ENCODE results near the gene FAF1.

The FAF1 gene

DNA sequence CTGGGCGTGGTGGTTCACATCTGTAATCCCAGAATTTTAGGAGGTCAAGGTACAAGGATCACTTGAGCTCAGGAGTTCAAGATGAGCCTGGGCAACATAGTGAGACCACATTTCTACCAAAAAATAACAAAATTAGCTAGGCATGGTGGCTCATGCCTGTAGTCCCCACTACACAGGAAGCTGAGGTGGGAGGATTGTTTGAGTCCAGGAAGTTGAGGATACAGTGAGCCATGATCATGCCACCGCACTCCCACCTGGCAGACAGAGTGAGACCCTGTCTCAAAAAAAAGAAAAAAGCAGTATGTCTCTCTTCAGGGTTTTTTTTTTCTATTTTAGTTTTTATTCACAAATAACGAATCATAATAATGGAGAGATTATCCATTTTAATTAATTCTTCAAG lies 303.1 kb downstream of the FAF1 start:
- Histone ChIP-seq H3K27me3 (ENCODE audit: low read depth, low read length) (no peaks in the 10 kb centered on the region), H3K36me3 (ENCODE audit: control insufficient read depth in 1 of 2, insufficient read depth in 2 of 2, low read length in 2 of 2) (no peaks in the 10 kb centered on the region), H3K4me1 (ENCODE audit: control insufficient read depth in 1 of 2, insufficient read depth in 2 of 2, low read length in 2 of 2) (no peaks in the 10 kb centered on the region), H3K4me3 (ENCODE audit: low read depth in 1 of 2, low read length in 2 of 2) (no peak overlapping the region), H3K27ac (ENCODE audit: low read length) (no peak overlapping the region), H3K9me3 (ENCODE audit: control insufficient read depth in 1 of 2, low read length in 2 of 2) (no peaks in the 10 kb centered on the region)

DNA sequence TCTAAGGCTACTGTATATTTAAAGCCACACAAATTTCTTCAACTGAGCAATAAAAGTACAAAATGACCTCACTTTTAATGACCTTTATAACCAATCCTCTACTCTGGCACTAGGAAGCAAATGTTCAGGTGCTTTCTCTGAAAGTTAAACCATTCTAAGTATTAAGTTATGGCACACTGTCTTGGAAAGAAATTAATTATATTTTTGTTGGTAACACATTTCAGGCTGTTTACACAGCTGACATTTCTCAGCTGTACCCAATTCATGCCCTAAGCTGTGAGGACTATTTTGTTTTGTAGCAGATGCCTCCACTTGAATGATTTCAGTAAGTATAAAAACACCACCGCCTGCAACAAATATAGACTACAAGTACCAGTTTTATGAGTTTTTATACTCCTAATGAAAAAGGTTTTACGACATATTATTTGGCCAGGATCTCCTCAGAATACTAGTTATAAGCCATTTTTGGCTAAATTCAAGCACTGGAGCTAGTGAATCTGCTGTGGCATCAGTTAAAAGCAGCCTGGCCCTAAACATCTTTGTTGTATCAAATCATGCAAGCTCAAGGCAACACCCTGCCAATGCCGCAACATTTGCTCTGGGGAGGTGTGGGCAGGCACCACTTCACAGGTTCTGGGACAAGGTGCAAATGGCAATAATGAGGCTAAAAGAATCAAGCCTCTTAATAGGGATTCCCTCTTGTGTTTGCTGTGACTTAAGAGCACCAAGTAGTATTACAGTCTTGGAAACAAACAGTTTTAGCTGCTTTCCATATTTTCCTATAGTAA lies 308.4 kb downstream of the FAF1 start:
- H3K36me3 ChIP-seq (ENCODE audit: control insufficient read depth in 1 of 2, insufficient read depth in 2 of 2, low read length in 2 of 2) = no peaks in the 10 kb centered on the region
- H3K9me3 ChIP-seq (ENCODE audit: control insufficient read depth in 1 of 2, low read length in 2 of 2) = no peaks in the 10 kb centered on the region
- no peak overlapping the region for H3K4me3 ChIP-seq (ENCODE audit: low read depth in 1 of 2, low read length in 2 of 2)
- H3K27ac ChIP-seq (ENCODE audit: low read length) = no peak overlapping the region
- H3K27me3 ChIP-seq (ENCODE audit: low read depth, low read length) = no peaks in the 10 kb centered on the region
- H3K4me1 ChIP-seq (ENCODE audit: control insufficient read depth in 1 of 2, insufficient read depth in 2 of 2, low read length in 2 of 2) = no peaks in the 10 kb centered on the region

GRCh38 chr1:50646526-50646925 lies 313.5 kb downstream of the FAF1 start:
- no peaks in the 10 kb centered on the region for H3K4me1 ChIP-seq (ENCODE audit: control insufficient read depth in 1 of 2, insufficient read depth in 2 of 2, low read length in 2 of 2)
- no peak overlapping the region for H3K27ac ChIP-seq (ENCODE audit: low read length)
- no peaks in the 10 kb centered on the region for H3K36me3 ChIP-seq (ENCODE audit: control insufficient read depth in 1 of 2, insufficient read depth in 2 of 2, low read length in 2 of 2)
- H3K9me3 ChIP-seq (ENCODE audit: control insufficient read depth in 1 of 2, low read length in 2 of 2) = no peaks in the 10 kb centered on the region
- no peak overlapping the region for H3K4me3 ChIP-seq (ENCODE audit: low read depth in 1 of 2, low read length in 2 of 2)
- no peaks in the 10 kb centered on the region for H3K27me3 ChIP-seq (ENCODE audit: low read depth, low read length)

DNA sequence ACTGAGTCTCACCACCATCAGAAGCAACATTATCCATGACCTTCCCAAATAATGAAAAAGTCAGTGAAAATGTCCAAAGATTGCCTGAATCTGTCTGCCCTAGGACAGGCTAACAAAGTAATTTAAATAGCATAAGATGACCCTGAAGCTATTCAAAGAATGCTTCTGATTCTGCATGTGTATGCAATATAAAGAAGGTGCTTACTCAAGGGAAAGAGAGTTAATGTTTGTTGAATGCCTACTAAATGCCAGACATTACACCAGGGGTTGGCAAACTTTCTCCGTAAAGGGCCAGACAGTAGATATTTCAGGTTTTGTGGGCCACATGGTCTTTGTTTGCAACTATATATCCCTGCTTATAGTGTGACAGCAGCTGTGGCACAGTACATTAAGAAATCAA lies 314.9 kb downstream of the FAF1 start:
- H3K36me3 ChIP-seq (ENCODE audit: control insufficient read depth in 1 of 2, insufficient read depth in 2 of 2, low read length in 2 of 2) = no peaks in the 10 kb centered on the region
- H3K9me3 ChIP-seq (ENCODE audit: control insufficient read depth in 1 of 2, low read length in 2 of 2) = no peaks in the 10 kb centered on the region
- H3K27me3 ChIP-seq (ENCODE audit: low read depth, low read length) = no peaks in the 10 kb centered on the region
- no peak overlapping the region for H3K4me3 ChIP-seq (ENCODE audit: low read depth in 1 of 2, low read length in 2 of 2)
- no peak overlapping the region for H3K27ac ChIP-seq (ENCODE audit: low read length)
- no peaks in the 10 kb centered on the region for H3K4me1 ChIP-seq (ENCODE audit: control insufficient read depth in 1 of 2, insufficient read depth in 2 of 2, low read length in 2 of 2)

- H3K4me3 ChIP-seq (ENCODE audit: low read depth in 1 of 2, low read length in 2 of 2) = peak overlapping the region; percentile 47 to 53
- H3K9me3 ChIP-seq (ENCODE audit: control insufficient read depth in 1 of 2, low read length in 2 of 2) = no peaks in the 10 kb centered on the region
- H3K27me3 ChIP-seq (ENCODE audit: low read depth, low read length) = no peaks in the 10 kb centered on the region
- peak overlapping the region; percentile 49 for H3K27ac ChIP-seq (ENCODE audit: low read length)
- no peaks in the 10 kb centered on the region for H3K4me1 ChIP-seq (ENCODE audit: control insufficient read depth in 1 of 2, insufficient read depth in 2 of 2, low read length in 2 of 2)
- H3K36me3 ChIP-seq (ENCODE audit: control insufficient read depth in 1 of 2, insufficient read depth in 2 of 2, low read length in 2 of 2) = no peaks in the 10 kb centered on the region
Observed at GRCh38 chr1:50644447-50645105, 315.5 kb downstream of the FAF1 start.

DNA sequence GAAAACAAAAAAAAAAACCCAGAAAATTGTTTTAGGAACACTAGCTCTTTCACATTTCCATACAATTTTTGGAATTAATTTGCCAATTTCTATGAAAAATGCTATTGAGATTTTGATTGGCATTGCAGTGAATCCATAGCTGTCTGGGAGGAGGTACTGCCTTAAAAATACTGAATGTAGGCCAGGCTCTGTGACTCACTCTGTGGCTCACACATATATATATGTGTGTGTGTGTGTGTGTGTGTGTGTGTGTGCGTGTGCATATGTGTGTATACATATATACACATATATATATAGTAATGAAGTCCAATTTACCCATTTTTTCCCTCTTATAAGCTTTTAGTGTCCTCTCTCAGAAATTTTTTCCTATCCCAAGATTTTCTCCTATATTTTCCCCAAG lies 322.6 kb downstream of the FAF1 start:
- H3K27me3 ChIP-seq (ENCODE audit: low read depth, low read length) = no peaks in the 10 kb centered on the region
- no peaks in the 10 kb centered on the region for H3K9me3 ChIP-seq (ENCODE audit: control insufficient read depth in 1 of 2, low read length in 2 of 2)
- H3K4me3 ChIP-seq (ENCODE audit: low read depth in 1 of 2, low read length in 2 of 2) = no peak overlapping the region
- no peak overlapping the region for H3K27ac ChIP-seq (ENCODE audit: low read length)
- H3K4me1 ChIP-seq (ENCODE audit: control insufficient read depth in 1 of 2, insufficient read depth in 2 of 2, low read length in 2 of 2) = no peaks in the 10 kb centered on the region
- H3K36me3 ChIP-seq (ENCODE audit: control insufficient read depth in 1 of 2, insufficient read depth in 2 of 2, low read length in 2 of 2) = no peaks in the 10 kb centered on the region

GRCh38 chr1:50634251-50634650 lies 325.8 kb downstream of the FAF1 start:
- Histone ChIP-seq H3K9me3 (ENCODE audit: control insufficient read depth in 1 of 2, low read length in 2 of 2) (no peaks in the 10 kb centered on the region), H3K36me3 (ENCODE audit: control insufficient read depth in 1 of 2, insufficient read depth in 2 of 2, low read length in 2 of 2) (no peaks in the 10 kb centered on the region), H3K27me3 (ENCODE audit: low read depth, low read length) (no peaks in the 10 kb centered on the region), H3K4me3 (ENCODE audit: low read depth in 1 of 2, low read length in 2 of 2) (no peak overlapping the region), H3K4me1 (ENCODE audit: control insufficient read depth in 1 of 2, insufficient read depth in 2 of 2, low read length in 2 of 2) (no peaks in the 10 kb centered on the region), H3K27ac (ENCODE audit: low read length) (no peak overlapping the region)

DNA sequence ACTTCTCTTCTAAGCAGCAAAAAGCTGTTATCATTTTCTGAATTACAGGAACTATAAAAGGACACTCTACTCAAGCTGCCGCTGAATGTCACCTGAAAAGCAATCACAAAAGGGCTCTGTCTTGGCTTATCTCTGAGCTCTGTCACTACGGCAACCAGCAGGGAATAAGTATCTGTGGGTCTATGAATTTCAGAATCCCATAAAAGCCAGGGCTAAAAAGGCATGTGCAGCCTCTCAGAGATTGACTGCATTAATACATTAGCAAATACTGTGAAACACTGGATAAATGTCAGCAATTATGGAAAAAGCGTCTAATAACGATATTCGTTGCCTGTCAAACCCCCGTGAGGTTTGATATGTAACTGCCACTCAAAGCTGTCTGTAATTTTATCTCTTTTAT lies 326.6 kb downstream of the FAF1 start:
- H3K4me3 ChIP-seq (ENCODE audit: low read depth in 1 of 2, low read length in 2 of 2) = no peak overlapping the region
- no peak overlapping the region for H3K27ac ChIP-seq (ENCODE audit: low read length)
- no peaks in the 10 kb centered on the region for H3K9me3 ChIP-seq (ENCODE audit: control insufficient read depth in 1 of 2, low read length in 2 of 2)
- H3K36me3 ChIP-seq (ENCODE audit: control insufficient read depth in 1 of 2, insufficient read depth in 2 of 2, low read length in 2 of 2) = no peaks in the 10 kb centered on the region
- H3K4me1 ChIP-seq (ENCODE audit: control insufficient read depth in 1 of 2, insufficient read depth in 2 of 2, low read length in 2 of 2) = no peaks in the 10 kb centered on the region
- H3K27me3 ChIP-seq (ENCODE audit: low read depth, low read length) = no peaks in the 10 kb centered on the region

DNA sequence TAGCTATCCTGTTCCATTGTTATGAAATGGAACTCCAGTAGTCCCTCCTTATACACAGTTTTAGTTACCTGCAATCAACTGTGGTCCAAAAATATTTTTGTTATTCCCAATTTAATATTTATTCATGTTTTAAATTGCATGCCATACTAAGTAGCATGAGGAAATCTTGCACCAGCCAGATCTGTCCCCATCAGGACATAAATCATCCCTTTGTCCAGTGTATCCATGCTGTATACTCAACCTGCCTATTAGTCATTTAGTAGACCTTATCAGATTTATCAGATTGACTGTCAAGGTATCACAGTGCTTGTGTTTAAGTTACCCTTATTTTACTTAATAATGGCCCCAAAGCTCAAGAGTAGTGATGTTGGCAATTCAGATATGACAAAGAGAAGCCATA lies 328.9 kb downstream of the FAF1 start:
- H3K27ac ChIP-seq (ENCODE audit: low read length) = no peak overlapping the region
- H3K4me1 ChIP-seq (ENCODE audit: control insufficient read depth in 1 of 2, insufficient read depth in 2 of 2, low read length in 2 of 2) = no peaks in the 10 kb centered on the region

GRCh38 chr1:50622259-50622658 lies 337.8 kb downstream of the FAF1 start:
- Histone ChIP-seq H3K36me3 (ENCODE audit: control insufficient read depth in 1 of 2, insufficient read depth in 2 of 2, low read length in 2 of 2) (no peaks in the 10 kb centered on the region), H3K27ac (ENCODE audit: low read length) (no peak overlapping the region), H3K4me3 (ENCODE audit: low read depth in 1 of 2, low read length in 2 of 2) (no peak overlapping the region), H3K27me3 (ENCODE audit: low read depth, low read length) (no peaks in the 10 kb centered on the region), H3K4me1 (ENCODE audit: control insufficient read depth in 1 of 2, insufficient read depth in 2 of 2, low read length in 2 of 2) (no peaks in the 10 kb centered on the region), H3K9me3 (ENCODE audit: control insufficient read depth in 1 of 2, low read length in 2 of 2) (no peaks in the 10 kb centered on the region)

More for the DNA sequence above, 328.9 kb downstream of the FAF1 start:
- H3K36me3 ChIP-seq (ENCODE audit: control insufficient read depth in 1 of 2, insufficient read depth in 2 of 2, low read length in 2 of 2) = no peaks in the 10 kb centered on the region
- no peaks in the 10 kb centered on the region for H3K9me3 ChIP-seq (ENCODE audit: control insufficient read depth in 1 of 2, low read length in 2 of 2)
- H3K4me3 ChIP-seq (ENCODE audit: low read depth in 1 of 2, low read length in 2 of 2) = no peak overlapping the region
- no peaks in the 10 kb centered on the region for H3K27me3 ChIP-seq (ENCODE audit: low read depth, low read length)

- no peaks in the 10 kb centered on the region for H3K9me3 ChIP-seq (ENCODE audit: control insufficient read depth in 1 of 2, low read length in 2 of 2)
- no peaks in the 10 kb centered on the region for H3K27me3 ChIP-seq (ENCODE audit: low read depth, low read length)
- no peaks in the 10 kb centered on the region for H3K4me1 ChIP-seq (ENCODE audit: control insufficient read depth in 1 of 2, insufficient read depth in 2 of 2, low read length in 2 of 2)
- no peak overlapping the region for H3K4me3 ChIP-seq (ENCODE audit: low read depth in 1 of 2, low read length in 2 of 2)
- no peaks in the 10 kb centered on the region for H3K36me3 ChIP-seq (ENCODE audit: control insufficient read depth in 1 of 2, insufficient read depth in 2 of 2, low read length in 2 of 2)
- no peak overlapping the region for H3K27ac ChIP-seq (ENCODE audit: low read length)
Observed at GRCh38 chr1:50620680-50621329, 339.3 kb downstream of the FAF1 start.
